Kidney epithelial cell (primary cell): ENCODE data around the gene GFPT2. TPM values are rescaled to one million over a fixed set of nuclear protein-coding genes. Genes with fewer than 3 reads are reported as not detected.
"Not testable (repeated sequence)": the region's sequence is repeated elsewhere in the genome, so short reads cannot be mapped to it uniquely, and the experiment has no call there.

ENCODE experiments used
- DNase-seq: peaks from one replicate; pipeline ENCODE4 v3.0.0-alpha.2; 2010; ENCODE audit warnings: low read depth
- H3K27me3 ChIP-seq: 2 replicates; pipeline ENCODE4 v1.6.0; 2011; ENCODE audit warnings: low read length; ENCODE audit not compliant: control insufficient read depth, insufficient read depth
- H3K36me3 ChIP-seq: 2 replicates; pipeline ENCODE4 v1.5.1; 2011; ENCODE audit warnings: low read length; ENCODE audit not compliant: control insufficient read depth, insufficient read depth
- H3K4me3 ChIP-seq: 2 replicates; pipeline ENCODE4 v1.5.1; 2011; ENCODE audit warnings: low read depth, mild to moderate bottlenecking, control low read depth, low read length
- total RNA-seq: library from RNA; depleted of rRNA; stranded (reverse); fragments of >200 nt; gene quantifications from 2 replicates; pipeline ENCODE4 v1.2.3, GENCODE V29; 2015
- TF ChIP-seq, protein P1 (sequence below): IDR thresholded peaks from 2 replicates; pipeline ENCODE4 v1.5.1; 2011; ENCODE audit warnings: mild to moderate bottlenecking, moderate library complexity, low read length, control low read depth, inconsistent platforms; ENCODE audit not compliant: insufficient read depth, poor library complexity, severe bottlenecking

The GFPT2 gene
- total RNA-seq, 1 donor from 2014 or later, result 7.7 TPM

DNA sequence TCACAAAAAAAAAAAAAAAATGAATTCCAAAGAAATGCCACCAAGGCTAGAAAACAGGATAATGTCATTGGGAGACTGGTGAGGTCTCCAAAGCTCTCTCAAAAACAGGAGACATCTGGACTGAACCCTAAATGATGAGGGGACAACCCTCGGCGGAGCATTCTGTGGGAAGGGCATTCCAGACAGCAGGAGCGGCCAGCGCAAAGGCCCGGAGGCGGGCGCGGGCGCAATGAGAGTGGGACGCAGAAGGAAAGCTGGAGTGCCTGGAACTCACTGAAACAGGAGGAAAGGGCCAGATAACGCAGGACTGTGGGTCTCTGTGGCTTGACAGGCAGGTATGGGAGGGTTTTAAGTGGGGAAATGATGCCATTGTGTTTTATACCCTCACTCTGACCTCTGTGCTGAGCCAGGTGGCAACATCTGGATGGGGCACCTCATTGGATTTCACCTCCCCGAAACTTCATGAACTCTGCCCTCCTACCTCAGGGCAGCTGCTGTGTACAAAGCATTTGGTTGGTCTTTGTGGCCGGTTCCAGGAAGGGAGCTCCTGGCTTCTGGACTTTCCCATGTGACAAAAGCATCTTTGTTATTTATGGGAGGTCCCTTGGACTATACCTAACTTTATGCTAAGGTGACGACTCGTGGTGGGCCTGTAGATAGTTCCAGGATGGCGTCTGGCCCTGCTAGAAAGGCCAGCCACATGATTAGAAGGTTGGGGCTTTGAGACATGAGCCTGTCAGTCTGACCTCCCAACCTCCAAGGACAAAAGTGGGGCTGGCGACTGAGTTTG, 49.7 kb downstream of the GFPT2 start:
- Histone ChIP-seq H3K27me3 (peaks cover 2% of the 10 kb centered on the region), H3K36me3 (no peaks in the 10 kb centered on the region), H3K4me3 (no peak overlapping the region)
- TF ChIP-seq, protein P1, sequence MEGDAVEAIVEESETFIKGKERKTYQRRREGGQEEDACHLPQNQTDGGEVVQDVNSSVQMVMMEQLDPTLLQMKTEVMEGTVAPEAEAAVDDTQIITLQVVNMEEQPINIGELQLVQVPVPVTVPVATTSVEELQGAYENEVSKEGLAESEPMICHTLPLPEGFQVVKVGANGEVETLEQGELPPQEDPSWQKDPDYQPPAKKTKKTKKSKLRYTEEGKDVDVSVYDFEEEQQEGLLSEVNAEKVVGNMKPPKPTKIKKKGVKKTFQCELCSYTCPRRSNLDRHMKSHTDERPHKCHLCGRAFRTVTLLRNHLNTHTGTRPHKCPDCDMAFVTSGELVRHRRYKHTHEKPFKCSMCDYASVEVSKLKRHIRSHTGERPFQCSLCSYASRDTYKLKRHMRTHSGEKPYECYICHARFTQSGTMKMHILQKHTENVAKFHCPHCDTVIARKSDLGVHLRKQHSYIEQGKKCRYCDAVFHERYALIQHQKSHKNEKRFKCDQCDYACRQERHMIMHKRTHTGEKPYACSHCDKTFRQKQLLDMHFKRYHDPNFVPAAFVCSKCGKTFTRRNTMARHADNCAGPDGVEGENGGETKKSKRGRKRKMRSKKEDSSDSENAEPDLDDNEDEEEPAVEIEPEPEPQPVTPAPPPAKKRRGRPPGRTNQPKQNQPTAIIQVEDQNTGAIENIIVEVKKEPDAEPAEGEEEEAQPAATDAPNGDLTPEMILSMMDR, result no peak
- no peak for DNase-seq

DNA sequence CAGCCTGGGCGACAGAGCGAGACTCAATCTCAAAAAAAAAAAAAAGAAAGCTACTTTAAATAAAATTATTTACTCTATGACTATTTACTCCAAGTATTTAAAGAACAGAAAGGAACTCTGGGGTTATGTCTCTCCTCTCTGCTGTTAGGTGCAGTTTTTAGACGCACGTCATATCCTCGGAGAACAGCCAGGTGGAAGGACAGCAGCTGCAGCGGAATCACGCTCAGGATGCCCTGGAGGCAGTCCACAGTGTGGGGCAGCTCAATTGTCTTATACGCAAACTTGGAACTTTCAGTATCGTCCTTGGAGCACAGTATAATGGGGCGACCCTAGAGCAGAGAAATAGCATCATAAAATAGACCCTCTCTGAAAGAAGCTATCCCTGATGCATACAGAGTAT, 50.9 kb downstream of the GFPT2 start:
- Histone ChIP-seq H3K27me3 (peaks cover 2% of the 10 kb centered on the region), H3K4me3 (no peak overlapping the region), H3K36me3 (no peaks in the 10 kb centered on the region)
- TF ChIP-seq, protein P1, result no peak
- DNase-seq, result no peak

DNA sequence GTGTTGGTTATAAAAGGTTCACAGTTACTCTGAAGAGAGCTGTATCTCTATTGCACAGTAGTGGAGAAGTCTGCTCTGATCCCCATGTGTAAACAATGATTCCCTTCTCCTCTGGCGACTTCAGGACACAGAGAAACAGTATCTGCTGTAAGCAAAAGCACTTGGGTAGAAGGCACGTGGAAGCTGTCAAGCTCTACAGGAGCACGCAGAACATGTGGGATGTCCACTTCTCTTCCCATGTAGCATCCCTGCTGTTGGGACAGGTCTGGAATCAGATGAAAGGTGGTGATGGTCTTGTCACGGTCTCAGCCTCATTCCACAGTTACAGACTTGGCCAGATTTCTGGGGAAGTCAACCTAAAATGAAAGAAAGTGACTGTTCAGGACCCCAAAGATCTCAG, 51.9 kb downstream of the GFPT2 start:
- TF ChIP-seq, protein P1, result no peak
- no peak for DNase-seq
- Histone ChIP-seq H3K27me3 (peaks cover 2% of the 10 kb centered on the region), H3K4me3 (no peak overlapping the region), H3K36me3 (no peaks in the 10 kb centered on the region)

DNA sequence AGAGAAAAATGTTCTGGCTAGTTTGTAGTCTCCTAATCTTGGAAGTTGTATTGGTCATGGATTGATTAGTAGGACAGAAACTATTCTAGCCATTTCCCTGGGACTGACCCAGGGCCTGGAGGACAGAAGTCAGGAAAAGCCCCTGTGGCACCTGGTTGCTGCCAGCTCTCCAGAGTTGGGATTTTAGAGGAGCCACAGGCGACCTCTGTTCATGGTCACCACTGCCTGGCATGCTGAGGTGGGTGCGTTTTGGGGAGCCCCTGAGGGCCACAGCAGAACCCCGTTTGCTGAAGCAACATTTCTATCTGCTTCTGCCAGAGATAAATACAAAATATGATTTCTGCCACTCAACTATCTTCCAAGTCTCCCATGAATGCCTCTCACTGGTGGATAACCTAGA, 53.6 kb downstream of the GFPT2 start:
- peaks cover 2% of the 10 kb centered on the region for H3K27me3 ChIP-seq
- TF ChIP-seq, protein P1, result no peak
- no peak overlapping the region for H3K4me3 ChIP-seq
- DNase-seq, result no peak
- no peaks in the 10 kb centered on the region for H3K36me3 ChIP-seq

DNA sequence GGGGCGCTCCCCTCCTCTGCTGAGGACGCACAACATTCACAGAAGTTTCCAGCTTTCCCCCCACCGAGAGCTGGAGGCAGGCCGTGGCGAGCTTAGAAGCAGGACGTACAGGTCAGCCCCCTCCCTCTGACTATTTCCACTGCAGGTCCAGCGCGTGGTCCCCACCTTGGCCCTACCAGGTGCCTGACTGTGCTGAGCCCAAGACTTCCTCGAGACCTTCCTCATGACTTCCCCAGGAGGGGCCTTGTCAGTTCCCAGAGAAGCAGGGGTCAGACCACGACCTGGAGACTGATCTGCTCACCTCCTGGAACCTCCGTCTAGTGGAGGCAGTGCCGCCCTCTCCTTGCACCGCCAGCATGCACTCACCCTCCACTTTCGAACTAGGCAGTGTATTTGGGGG, 54.1 kb downstream of the GFPT2 start:
- not testable (repeated sequence) for H3K27me3 ChIP-seq, H3K36me3 ChIP-seq, DNase-seq, H3K4me3 ChIP-seq

DNA sequence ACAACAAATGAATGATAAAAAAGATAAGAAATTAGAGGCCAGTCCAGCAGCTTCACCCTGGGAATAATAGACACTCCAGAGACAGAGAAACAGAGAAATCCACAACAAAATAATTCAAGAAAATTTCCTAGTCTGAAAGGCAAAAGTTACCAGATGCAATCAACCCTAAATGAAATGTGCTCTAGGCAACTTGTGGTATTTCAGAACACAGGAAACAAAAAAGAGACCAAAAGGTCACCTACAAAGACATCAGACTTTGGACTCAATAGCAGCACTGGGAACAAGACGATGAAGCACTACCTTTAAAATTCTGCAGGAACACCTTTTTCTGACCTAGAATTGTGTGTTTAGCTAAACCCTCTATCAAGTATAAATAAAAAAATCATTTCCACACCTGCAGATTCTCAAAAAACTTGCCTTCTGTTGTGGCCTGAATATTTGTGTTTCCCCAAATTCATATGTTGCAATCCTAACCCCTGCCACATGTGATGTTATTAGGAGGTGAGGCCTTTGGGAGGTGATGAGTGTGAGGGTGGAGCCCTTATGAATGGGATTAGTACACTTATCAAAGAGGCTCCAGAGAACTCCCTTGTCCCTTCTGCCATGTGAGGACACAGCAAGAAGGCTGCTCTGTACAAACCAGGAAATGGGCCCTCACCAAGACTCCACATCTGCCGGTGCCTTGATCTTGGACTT, 55.4 kb downstream of the GFPT2 start:
- no peak for DNase-seq
- H3K4me3 ChIP-seq, result no peak overlapping the region
- no peaks in the 10 kb centered on the region for H3K36me3 ChIP-seq
- TF ChIP-seq, protein P1, result no peak
- peaks cover 2% of the 10 kb centered on the region for H3K27me3 ChIP-seq
